DMS 273 treated with DMSO at 0.1 percent for 48 hours (cell line): ENCODE measurements around the gene TGFB1I1.
"Not testable (repeated sequence)": the region's sequence is repeated elsewhere in the genome, so short reads cannot be mapped to it uniquely, and the experiment has no call there.

Source experiments
- DNase-seq: peaks from one replicate; lab custom pipeline; 2025; lab: John Stamatoyannopoulos, UW

The TGFB1I1 gene

DNA sequence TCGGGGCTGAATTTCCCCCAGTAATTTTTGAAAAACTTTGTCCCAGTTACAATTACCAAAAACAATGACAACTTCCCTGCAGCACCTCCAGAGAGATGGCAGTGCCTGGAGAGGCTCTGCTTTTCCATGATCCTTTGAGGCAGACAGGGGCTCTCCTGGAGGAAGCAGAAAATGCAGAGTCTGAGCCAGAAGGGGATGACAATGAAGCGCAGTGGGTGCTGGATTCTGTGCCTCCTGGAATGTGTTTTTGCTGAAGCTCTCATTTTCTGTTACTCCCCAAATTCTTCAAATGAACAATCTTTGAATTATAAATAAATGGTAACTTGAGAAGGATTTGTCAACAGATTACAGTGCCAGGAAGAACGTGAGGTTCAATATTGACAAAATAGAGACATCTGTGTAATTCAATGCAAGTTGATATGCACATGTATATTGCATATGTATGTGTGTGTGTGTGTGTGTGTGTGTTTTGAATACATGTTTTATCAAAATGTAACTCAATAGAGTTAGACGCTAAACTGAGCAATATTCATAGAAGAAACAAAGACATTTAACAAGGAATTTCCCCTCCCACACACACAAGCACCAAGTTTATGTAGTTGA, 45.9 kb downstream of the TGFB1I1 start:
- no peak for DNase-seq

DNA sequence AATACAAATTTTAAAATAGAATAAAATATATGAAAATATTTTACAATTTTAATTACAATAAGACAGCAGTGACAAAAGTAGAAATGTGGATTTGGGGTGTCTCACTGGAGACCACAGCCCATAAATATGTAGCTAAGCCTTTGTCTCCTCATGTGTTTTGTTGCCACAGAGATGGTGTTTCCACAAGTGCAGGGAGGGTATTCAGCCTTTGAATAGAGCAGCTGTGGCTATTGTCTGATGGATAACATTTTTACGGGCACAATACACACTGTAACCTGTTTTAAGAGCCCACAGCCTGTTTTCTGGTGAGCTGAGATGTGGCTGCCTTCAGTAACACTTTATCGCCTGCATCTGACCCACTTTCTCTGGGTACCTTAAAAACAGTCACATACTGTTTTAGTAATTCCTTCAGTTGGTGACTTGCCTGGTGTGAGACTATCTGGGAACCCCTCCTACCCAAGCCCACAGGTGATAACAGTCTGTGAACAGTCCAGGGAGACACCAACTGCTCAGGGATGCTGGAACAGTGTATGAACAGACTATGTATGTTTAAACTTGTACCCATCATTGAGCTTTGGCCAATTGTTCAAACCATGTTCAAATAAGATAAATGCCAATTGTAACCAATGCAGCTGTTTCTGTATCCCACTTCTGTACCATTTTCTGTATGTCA, 47.9 kb downstream of the TGFB1I1 start:
- no peak for DNase-seq

DNA sequence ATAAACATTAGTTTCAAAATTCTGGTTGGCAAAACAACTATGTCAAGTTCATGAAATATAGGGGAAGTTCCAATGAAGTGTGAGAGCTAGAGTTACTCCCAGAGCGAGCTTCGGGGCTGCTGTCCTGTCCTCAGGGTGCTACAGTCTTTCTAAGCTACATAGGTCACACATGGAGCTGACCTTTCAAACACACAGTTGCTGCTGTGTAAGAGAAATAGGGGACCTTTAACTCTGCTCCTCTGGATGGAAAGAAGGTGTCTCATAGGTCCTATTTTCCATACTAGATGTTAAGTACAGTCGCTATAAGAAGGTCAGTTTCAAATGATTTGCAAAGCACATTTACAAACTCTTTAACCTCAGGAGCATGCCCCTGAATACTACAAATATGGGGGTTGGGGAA, 49.4 kb downstream of the TGFB1I1 start:
- no peak for DNase-seq

DNA sequence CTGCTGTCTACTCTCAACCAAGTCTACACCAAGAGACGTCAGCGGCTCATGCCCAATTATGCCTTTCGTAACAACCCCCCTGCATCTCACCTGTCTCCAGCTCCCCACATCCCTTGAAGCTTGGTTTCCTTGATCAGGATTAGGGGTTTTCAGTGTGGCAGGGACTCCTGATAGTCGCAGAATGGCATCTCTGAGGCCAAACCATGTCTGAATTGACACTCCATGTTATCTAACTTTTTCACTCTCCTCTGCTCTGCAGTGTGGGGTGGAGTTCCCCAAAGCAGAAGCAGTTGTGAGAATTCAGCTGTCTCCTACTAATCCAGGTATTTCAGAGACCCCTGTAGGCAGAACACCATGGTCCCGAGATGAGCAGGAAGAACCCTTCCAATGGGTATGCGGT, 50.1 kb downstream of the TGFB1I1 start:
- no peak for DNase-seq

DNA sequence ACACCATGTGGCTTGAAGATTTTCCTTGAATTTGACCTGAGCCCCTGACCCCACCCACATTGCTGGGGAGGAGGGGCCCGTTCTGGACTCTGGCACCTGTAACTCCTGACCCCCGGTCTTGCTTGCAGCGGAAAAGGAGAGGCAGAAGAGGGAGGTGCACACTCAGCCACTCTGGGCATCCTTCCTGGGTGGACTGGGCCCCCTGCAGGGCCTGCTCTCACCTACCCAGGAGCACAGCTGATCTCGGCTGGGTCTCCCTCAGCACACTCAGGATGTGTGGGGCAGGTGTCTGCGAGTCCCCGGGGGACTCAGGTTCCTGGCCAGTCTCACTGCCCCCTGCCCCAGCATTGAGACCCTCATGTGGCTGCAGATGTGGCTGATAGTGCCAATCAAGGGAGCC, 51.8 kb downstream of the TGFB1I1 start:
- not testable (repeated sequence) for DNase-seq

DNA sequence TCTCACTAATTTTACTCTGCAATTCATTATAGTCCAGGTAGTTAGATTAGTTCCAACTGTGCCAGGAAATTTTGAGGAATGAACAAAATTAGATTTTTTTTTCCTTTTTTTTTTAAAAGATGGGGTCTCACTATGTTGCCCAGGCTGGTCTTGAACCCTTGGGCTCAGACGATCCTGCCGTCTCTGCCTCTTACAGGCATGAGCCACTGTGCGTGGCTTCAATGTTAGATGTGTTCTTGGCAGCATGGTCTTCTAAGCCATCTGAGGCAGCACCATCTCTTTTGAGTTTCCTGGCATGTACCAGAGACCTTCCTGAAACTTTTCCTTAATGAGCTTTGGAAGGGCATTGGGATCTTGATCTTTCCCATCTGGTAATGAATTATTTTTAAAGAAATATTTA, 53.2 kb downstream of the TGFB1I1 start:
- no peak for DNase-seq
